Measurements from ENCODE around the gene RANBP3. TPM values are rescaled to one million over a fixed set of nuclear protein-coding genes. Genes with fewer than 3 reads are reported as not detected.

The RANBP3 gene
- total and polyA plus RNA-seq, 2 experiments from 2014 or later: 40.2 to 98.3 TPM

GRCh38 chr19:5993648-5994358 lies 15.9 kb upstream of the RANBP3 start:
- Mint-ChIP-seq H3K9me3 (peaks cover 2% of the 10 kb centered on the region; the same call in 2 of the 3 replicates), H3K4me1 (peaks cover 7% of the 10 kb centered on the region), H3K27ac (no peak overlapping the region), H3K36me3 (ENCODE audit: low read depth) (no peaks in the 10 kb centered on the region; the same call in 2 of the 3 replicates), H3K27me3 (ENCODE audit: insufficient read depth, low read depth, poor library complexity) (peaks cover 18% of the 10 kb centered on the region), H3K4me3 (no peak overlapping the region)
- Histone ChIP-seq H3K4me1 (ENCODE audit: insufficient read depth) (no peaks in the 10 kb centered on the region; the same call in 1 of the 2 replicates), H3K27ac (ENCODE audit: low read depth) (no peak overlapping the region), H3K27me3 (ENCODE audit: insufficient read depth) (no peaks in the 10 kb centered on the region), H3K4me2 (no peak overlapping the region), H4K20me1 (replicated peaks; ENCODE audit: insufficient read depth) (no peaks in the 10 kb centered on the region), H2AFZ (no peak overlapping the region), H3F3A (replicated peaks; ENCODE audit: low read depth) (0 out of 2 replicates have a peak, but pooled peaks cover 2% of the 10 kb centered on the region), H3K9me2 (ENCODE audit: insufficient read depth) (no peaks in the 10 kb centered on the region), H3K79me2 (replicated peaks; ENCODE audit: insufficient read depth) (no peaks in the 10 kb centered on the region), H3K36me3 (ENCODE audit: insufficient read depth) (no peaks in the 10 kb centered on the region), H3K4me3 (no peak overlapping the region)
- ATAC-seq: no peak
- TF ChIP-seq EZH2phosphoT487 (IDR thresholded peaks at IDR 0.05; ENCODE audit: unreplicated experiment): no peak
- TF ChIP-seq REST (IDR thresholded peaks at IDR 0.05; ENCODE audit: unreplicated experiment): no peak
- TF ChIP-seq ZNF331 (CRISPR knock-in tag; IDR thresholded peaks at IDR 0.05; ENCODE audit: low read depth): no peak
- TF ChIP-seq POLR2AphosphoS5 (IDR thresholded peaks at IDR 0.05; ENCODE audit: low read depth): no peak
- TF ChIP-seq ZNF462 (CRISPR knock-in tag; IDR thresholded peaks at IDR 0.05): no peak
- TF ChIP-seq STAT1 (IDR thresholded peaks at IDR 0.05; ENCODE audit: unreplicated experiment): no peak
- no peak for TF ChIP-seq JUNB (IDR thresholded peaks at IDR 0.05; ENCODE audit: unreplicated experiment)
- TF ChIP-seq CREB1 (CRISPR knock-in tag; IDR thresholded peaks at IDR 0.05; ENCODE audit: low read depth): no peak
- TF ChIP-seq NANOG (IDR thresholded peaks at IDR 0.05; ENCODE audit: borderline replicate concordance): no peak
- TF ChIP-seq ZNF114 (CRISPR knock-in tag; IDR thresholded peaks at IDR 0.05): no peak
- no peak for TF ChIP-seq ETS1 (IDR thresholded peaks at IDR 0.05)
- TF ChIP-seq CTCF (conservative IDR thresholded peaks at IDR 0.05; ENCODE audit: low read depth in 2 of 2): no peak
- no peak for TF ChIP-seq EZH2 (IDR thresholded peaks at IDR 0.05; ENCODE audit: low read depth, unreplicated experiment)
- DNase-seq (ENCODE audit: low spot score): no peak
